Measurements from ENCODE around the gene ZFYVE28.

Gene ZFYVE28

GRCh38 chr4:2320746-2321145 is 97.7 kb downstream of the ZFYVE28 start:
- no peak for TF ChIP-seq CTCF (IDR thresholded peaks at IDR 0.05; ENCODE audit: low read depth, low read length, missing control alignments)

DNA sequence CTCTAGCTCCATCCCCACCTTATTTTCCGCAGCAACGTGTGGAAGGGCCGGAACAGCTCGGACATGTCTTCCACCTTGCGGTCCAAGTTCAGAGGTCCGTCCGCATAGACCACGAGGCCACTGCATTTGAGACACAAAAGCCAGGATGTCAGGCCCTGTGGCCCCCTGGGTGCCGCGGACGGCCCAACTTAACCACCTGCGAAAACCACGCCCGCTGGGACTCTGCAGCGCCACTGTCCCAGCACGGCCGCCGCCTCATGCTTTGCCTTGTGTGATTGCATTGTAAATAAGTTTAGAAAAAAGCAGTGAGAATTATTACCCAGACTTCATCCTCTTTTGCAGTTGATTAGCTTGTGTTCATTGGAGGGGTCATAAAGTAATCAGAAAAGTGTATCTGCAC is 98.3 kb downstream of the ZFYVE28 start:
- DNase-seq (ENCODE audit: low read depth) = no peak
- no peak for TF ChIP-seq CTCF (IDR thresholded peaks at IDR 0.05; ENCODE audit: low read depth, low read length, missing control alignments)
- no peak overlapping the region for H3K4me3 ChIP-seq (ENCODE audit: low read depth, low read length)
- in situ Hi-C loops (cut with HindIII; ENCODE audit: low sequenced_read_pairs) = loop anchor here (10.0 kb wide), 1 partner anchor 75 kb away; the partner anchor contains the start of genes HAUS3 and POLN

More at GRCh38 chr4:2320746-2321145, 97.7 kb downstream of the ZFYVE28 start:
- no peak for DNase-seq (ENCODE audit: low read depth)
- no peak overlapping the region for H3K4me3 ChIP-seq (ENCODE audit: low read depth, low read length)
- in situ Hi-C loops (cut with HindIII; ENCODE audit: low sequenced_read_pairs) = loop anchor here (10.0 kb wide), 1 partner anchor 76 kb away; the partner anchor contains the start of genes HAUS3 and POLN

DNA sequence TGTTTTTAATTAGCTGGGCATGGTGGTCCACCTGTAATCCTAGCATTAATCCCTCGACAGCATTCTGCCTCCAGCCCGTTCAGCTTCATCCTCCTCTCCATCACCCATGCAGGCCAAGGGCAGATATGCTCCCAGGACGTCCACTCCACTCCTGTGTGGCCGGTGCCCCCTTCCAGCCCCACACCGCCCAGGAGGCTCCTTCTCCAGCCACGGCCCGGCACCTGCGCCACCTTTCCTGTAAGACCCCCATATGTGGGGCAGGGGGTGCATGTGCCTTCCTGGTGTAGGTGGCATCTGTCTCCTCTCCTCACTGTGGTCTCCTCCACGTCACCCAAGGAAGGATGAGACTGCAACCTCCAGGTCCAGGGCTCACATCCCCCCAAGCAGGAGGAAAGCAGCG is 99.6 kb downstream of the ZFYVE28 start:
- DNase-seq (ENCODE audit: low read depth) = no peak
- in situ Hi-C loops (cut with HindIII; ENCODE audit: low sequenced_read_pairs) = loop anchor here (5.0 kb wide), 1 partner anchor 73 kb away; no protein-coding TSS in a partner anchor
- no peak overlapping the region for H3K4me3 ChIP-seq (ENCODE audit: low read depth, low read length)
- no peak for TF ChIP-seq CTCF (IDR thresholded peaks at IDR 0.05; ENCODE audit: low read depth, low read length, missing control alignments)

- no peak for TF ChIP-seq CTCF (IDR thresholded peaks at IDR 0.05; ENCODE audit: low read depth, low read length, missing control alignments)
- in situ Hi-C loops (cut with HindIII; ENCODE audit: low sequenced_read_pairs) = loop anchor here (5.0 kb wide), 1 partner anchor 74 kb away; no protein-coding TSS in a partner anchor
- no peak for DNase-seq (ENCODE audit: low read depth)
- no peak overlapping the region for H3K4me3 ChIP-seq (ENCODE audit: low read depth, low read length)
Measured at GRCh38 chr4:2318476-2318875, 100.0 kb downstream of the ZFYVE28 start.

- DNase-seq (ENCODE audit: low read depth) = no peak
- H3K4me3 ChIP-seq (ENCODE audit: low read depth, low read length) = no peak overlapping the region
- no peak for TF ChIP-seq CTCF (IDR thresholded peaks at IDR 0.05; ENCODE audit: low read depth, low read length, missing control alignments)
- in situ Hi-C loops (cut with HindIII; ENCODE audit: low sequenced_read_pairs) = no loop called here
Measured at GRCh38 chr4:2313366-2313765, 105.1 kb downstream of the ZFYVE28 start.

GRCh38 chr4:2306773-2307410 is 111.6 kb downstream of the ZFYVE28 start:
- no peak overlapping the region for H3K4me3 ChIP-seq (ENCODE audit: low read depth, low read length)
- no peak for TF ChIP-seq CTCF (IDR thresholded peaks at IDR 0.05; ENCODE audit: low read depth, low read length, missing control alignments)
- no peak for DNase-seq (ENCODE audit: low read depth)
- in situ Hi-C loops (cut with HindIII; ENCODE audit: low sequenced_read_pairs) = no loop called here
